ENCODE measurements around the gene STARD7. TPM values are rescaled to one million over a fixed set of nuclear protein-coding genes. Genes with fewer than 3 reads are reported as not detected.
"Not testable (repeated sequence)": the region's sequence is repeated elsewhere in the genome, so short reads cannot be mapped to it uniquely, and the experiment has no call there.

Gene STARD7
- total RNA-seq, 4 donors from 2014 or later: 93.4 to 122 (median 107) TPM

DNA sequence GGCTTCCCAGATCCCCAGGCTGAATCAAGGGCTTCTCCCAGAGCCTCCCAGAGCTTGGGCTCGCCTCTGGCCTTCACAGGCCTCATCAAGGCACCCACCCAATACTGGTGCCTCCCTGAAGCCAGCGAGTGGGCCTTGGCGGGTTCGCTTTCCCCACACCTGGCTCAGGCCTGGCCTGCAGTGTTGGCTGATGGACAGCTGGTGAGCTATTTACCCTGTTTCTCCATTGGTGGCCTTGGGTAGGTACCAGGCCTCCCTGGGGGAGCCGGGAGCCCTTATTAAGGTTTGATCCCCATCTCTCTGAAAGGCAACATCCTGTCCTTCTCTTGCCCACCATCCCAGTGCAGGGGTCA, 45.2 kb downstream of the STARD7 start:
- no peak overlapping the region for H3K4me3 ChIP-seq
- H3K9me3 ChIP-seq: no peaks in the 10 kb centered on the region
- H3K27me3 ChIP-seq: peaks cover 14% of the 10 kb centered on the region
- H3K27ac ChIP-seq: no peak overlapping the region
- no peaks in the 10 kb centered on the region for H3K4me1 ChIP-seq
- ATAC-seq: no peak
- 50% methylated on average over 1 of the region's 5 CpGs; no CpG with 5 or more reads in 1 of the 2 donors for WGBS, 2 donors (ENCODE audit: low coverage in 1 of 2)
- TF ChIP-seq POLR2AphosphoS5 (IDR thresholded peaks at IDR 0.05) (no peak), POLR2A (IDR thresholded peaks at IDR 0.05) (no peak), EP300 (IDR thresholded peaks at IDR 0.05) (no peak)
- TF ChIP-seq, protein P1, sequence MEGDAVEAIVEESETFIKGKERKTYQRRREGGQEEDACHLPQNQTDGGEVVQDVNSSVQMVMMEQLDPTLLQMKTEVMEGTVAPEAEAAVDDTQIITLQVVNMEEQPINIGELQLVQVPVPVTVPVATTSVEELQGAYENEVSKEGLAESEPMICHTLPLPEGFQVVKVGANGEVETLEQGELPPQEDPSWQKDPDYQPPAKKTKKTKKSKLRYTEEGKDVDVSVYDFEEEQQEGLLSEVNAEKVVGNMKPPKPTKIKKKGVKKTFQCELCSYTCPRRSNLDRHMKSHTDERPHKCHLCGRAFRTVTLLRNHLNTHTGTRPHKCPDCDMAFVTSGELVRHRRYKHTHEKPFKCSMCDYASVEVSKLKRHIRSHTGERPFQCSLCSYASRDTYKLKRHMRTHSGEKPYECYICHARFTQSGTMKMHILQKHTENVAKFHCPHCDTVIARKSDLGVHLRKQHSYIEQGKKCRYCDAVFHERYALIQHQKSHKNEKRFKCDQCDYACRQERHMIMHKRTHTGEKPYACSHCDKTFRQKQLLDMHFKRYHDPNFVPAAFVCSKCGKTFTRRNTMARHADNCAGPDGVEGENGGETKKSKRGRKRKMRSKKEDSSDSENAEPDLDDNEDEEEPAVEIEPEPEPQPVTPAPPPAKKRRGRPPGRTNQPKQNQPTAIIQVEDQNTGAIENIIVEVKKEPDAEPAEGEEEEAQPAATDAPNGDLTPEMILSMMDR (IDR thresholded peaks at IDR 0.05): no peak
- H3K36me3 ChIP-seq: no peaks in the 10 kb centered on the region

DNA sequence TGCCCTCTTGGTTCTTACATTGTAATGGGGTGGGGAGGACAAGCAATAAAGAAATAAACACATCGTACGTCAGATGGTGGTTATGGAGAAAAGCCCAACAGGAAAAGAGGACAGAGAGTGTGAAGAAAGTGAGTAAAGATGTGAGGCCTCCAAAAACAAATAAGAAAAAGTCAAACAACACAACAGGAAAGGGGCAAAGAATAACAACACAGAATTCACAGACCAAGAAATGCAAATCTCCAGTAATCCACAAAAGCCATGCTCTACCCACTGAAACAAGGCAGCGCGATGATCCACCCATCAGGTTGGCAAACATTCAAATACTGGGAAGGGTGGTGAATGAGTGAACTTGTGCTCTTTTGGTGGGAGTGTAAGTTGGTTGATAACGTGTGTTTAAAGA, 46.7 kb downstream of the STARD7 start:
- TF ChIP-seq, protein P1 (IDR thresholded peaks at IDR 0.05): no peak
- no peak for TF ChIP-seq EP300 (IDR thresholded peaks at IDR 0.05)
- TF ChIP-seq POLR2A (IDR thresholded peaks at IDR 0.05): no peak
- no peak for TF ChIP-seq POLR2AphosphoS5 (IDR thresholded peaks at IDR 0.05)
- H3K27me3 ChIP-seq: peaks cover 19% of the 10 kb centered on the region
- H3K36me3 ChIP-seq: no peaks in the 10 kb centered on the region
- no peak overlapping the region for H3K27ac ChIP-seq
- H3K9me3 ChIP-seq: no peaks in the 10 kb centered on the region
- H3K4me3 ChIP-seq: no peak overlapping the region
- no peaks in the 10 kb centered on the region for H3K4me1 ChIP-seq
- ATAC-seq: no peak
- WGBS, 2 donors (ENCODE audit: low coverage in 1 of 2): 25 to 49% methylated on average over 5 of the region's 5 CpGs

DNA sequence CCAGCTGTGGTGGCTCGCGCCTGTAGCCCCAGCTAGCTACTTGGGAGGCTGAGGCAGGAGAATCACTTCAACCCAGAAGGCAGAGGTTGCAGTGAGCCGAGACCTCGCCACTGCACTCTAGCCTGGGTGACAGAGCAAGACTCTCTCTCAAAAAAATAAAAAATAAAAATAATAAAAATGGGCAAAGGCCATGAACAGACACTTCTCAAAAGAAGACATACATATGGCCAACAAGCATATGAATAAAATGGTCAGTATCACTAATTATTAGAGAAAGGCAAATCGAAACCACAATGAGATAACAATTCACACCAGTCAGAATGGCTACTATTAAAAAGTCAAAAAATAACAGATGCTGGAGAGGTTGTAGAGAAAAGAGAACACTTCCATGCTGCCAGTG, 48.3 kb downstream of the STARD7 start:
- not testable (repeated sequence) for ATAC-seq
- H3K27me3 ChIP-seq: peaks cover 24% of the 10 kb centered on the region

DNA sequence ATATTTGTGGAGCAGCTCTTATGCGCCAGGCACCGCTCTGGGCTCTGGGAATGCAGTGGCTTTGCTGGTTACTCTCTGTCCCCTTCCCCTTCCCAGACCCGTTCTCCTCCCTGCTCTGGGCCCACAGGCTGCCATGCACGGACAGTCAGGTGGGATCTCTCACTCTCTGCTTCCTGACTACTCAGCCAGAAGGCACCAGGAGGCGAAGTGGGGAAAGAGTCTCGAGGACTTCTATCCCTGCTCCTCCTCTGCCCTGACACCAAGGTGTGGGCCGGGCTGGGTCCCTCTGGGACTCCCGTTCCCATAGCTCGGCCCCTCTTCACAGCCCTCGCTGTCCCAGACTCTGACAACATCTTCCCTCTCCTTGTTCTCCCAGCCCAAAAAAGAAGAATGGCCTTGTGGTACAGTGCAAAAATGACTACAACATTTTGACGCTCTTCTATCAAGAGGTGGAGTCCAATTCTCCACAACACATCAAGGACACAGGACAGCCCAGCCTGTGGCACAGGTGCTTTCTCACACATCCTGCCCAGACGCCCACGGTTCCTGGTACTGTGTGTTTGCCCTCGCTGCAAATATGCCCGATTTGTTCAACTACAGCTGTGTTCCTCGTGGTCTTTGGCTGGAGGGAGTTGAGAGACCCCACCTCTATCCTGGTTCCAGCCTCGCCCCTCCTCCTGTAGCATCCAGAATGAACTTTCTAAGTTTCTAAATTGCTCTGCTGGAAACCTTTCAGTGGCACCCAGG, 49.4 kb downstream of the STARD7 start:
- TF ChIP-seq POLR2AphosphoS5 (IDR thresholded peaks at IDR 0.05) (no peak), EP300 (IDR thresholded peaks at IDR 0.05) (no peak), POLR2A (IDR thresholded peaks at IDR 0.05) (no peak)
- TF ChIP-seq, protein P1 (IDR thresholded peaks at IDR 0.05): no peak
- no peaks in the 10 kb centered on the region for H3K4me1 ChIP-seq
- H3K27me3 ChIP-seq: peaks cover 15% of the 10 kb centered on the region
- H3K9me3 ChIP-seq: no peaks in the 10 kb centered on the region
- 75 to 96% methylated on average over 4 to 13 of the region's 17 CpGs for WGBS, 2 donors (ENCODE audit: low coverage in 1 of 2)
- H3K36me3 ChIP-seq: no peaks in the 10 kb centered on the region
- H3K27ac ChIP-seq: no peak overlapping the region
- no peak overlapping the region for H3K4me3 ChIP-seq
- ATAC-seq: no peak

More for the DNA sequence above, 48.3 kb downstream of the STARD7 start:
- not testable (repeated sequence) for H3K27ac ChIP-seq, H3K36me3 ChIP-seq, H3K4me3 ChIP-seq, H3K4me1 ChIP-seq, H3K9me3 ChIP-seq
- 96 to 100% methylated on average over 3 of the region's 5 CpGs for WGBS, 2 donors (ENCODE audit: low coverage in 1 of 2)

DNA sequence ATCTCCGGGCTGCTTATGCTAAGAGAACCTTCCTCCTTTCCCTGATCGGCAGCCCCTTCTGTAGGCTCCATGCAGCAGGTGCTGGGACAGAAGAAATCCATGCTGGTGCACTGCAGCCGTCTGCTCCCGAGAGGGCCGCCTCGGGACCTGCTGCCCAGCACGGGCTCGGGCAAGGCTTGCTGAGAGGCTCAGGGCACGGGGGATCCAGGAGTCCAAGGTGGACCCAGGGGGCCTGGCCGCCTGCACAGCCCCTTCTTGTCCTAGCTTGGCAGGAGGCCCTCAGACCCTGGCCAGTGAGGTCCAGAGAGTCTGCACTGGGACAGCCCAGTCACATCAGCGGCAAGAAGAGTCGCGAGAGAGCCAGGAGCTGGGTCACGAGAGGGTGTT, 50.1 kb downstream of the STARD7 start:
- Histone ChIP-seq H3K27ac (no peak overlapping the region), H3K4me1 (no peaks in the 10 kb centered on the region), H3K4me3 (no peak overlapping the region), H3K36me3 (no peaks in the 10 kb centered on the region), H3K9me3 (no peaks in the 10 kb centered on the region), H3K27me3 (peaks cover 10% of the 10 kb centered on the region)
- ATAC-seq: no peak
- 78% methylated on average over 2 of the region's 14 CpGs; no CpG with 5 or more reads in 1 of the 2 donors for WGBS, 2 donors (ENCODE audit: low coverage in 1 of 2)
- TF ChIP-seq, protein P1 (IDR thresholded peaks at IDR 0.05): no peak
- TF ChIP-seq POLR2AphosphoS5 (IDR thresholded peaks at IDR 0.05) (no peak), POLR2A (IDR thresholded peaks at IDR 0.05) (no peak), EP300 (IDR thresholded peaks at IDR 0.05) (no peak)

All from gastroesophageal sphincter (tissue), 4 donors.